Middle frontal gyrus (tissue), 1 donor: ENCODE measurements around the gene SNCAIP.

ENCODE experiments used
- DNase-seq: peaks from one replicate; pipeline ENCODE4 v3.0.0-alpha.2; 2015; ENCODE audit warnings: low spot score; ENCODE audit errors: extremely low spot score

Gene SNCAIP

GRCh38 chr5:122394284-122394930, 82.4 kb downstream of the SNCAIP start:
- DNase-seq: no peak

GRCh38 chr5:122398016-122398415, 86.0 kb downstream of the SNCAIP start:
- DNase-seq: no peak

- DNase-seq: no peak
Measured at GRCh38 chr5:122400341-122400740, 88.3 kb downstream of the SNCAIP start.

- DNase-seq: no peak
Measured at GRCh38 chr5:122400938-122401337, 88.9 kb downstream of the SNCAIP start.

- DNase-seq: no peak
Measured at GRCh38 chr5:122401976-122402725, 90.1 kb downstream of the SNCAIP start.

- no peak for DNase-seq
Measured at GRCh38 chr5:122402955-122403685, 91.1 kb downstream of the SNCAIP start.

GRCh38 chr5:122404018-122404417, 92.0 kb downstream of the SNCAIP start:
- no peak for DNase-seq

- DNase-seq: no peak
Measured at GRCh38 chr5:122404653-122405362, 92.8 kb downstream of the SNCAIP start.

GRCh38 chr5:122405751-122406150, 93.7 kb downstream of the SNCAIP start:
- DNase-seq: no peak

- no peak for DNase-seq
Measured at GRCh38 chr5:122406181-122406580, 94.1 kb downstream of the SNCAIP start.

- no peak for DNase-seq
Measured at GRCh38 chr5:122408592-122409224, 96.7 kb downstream of the SNCAIP start.

GRCh38 chr5:122412966-122413365, 100.9 kb downstream of the SNCAIP start:
- no peak for DNase-seq

GRCh38 chr5:122413722-122414121, 101.7 kb downstream of the SNCAIP start:
- DNase-seq: no peak

- DNase-seq: peak; percentile 28
Measured at GRCh38 chr5:122415030-122415800, 103.2 kb downstream of the SNCAIP start.

GRCh38 chr5:122415801-122416120, 103.7 kb downstream of the SNCAIP start:
- DNase-seq: no peak

GRCh38 chr5:122419142-122419894, 107.3 kb downstream of the SNCAIP start:
- no peak for DNase-seq

GRCh38 chr5:122420091-122420490, 108.1 kb downstream of the SNCAIP start:
- no peak for DNase-seq

- DNase-seq: no peak
Measured at GRCh38 chr5:122420537-122421236, 108.7 kb downstream of the SNCAIP start.

- no peak for DNase-seq
Measured at GRCh38 chr5:122421374-122422079, 109.5 kb downstream of the SNCAIP start.
